Lung (tissue), 12 donors: ENCODE results near the gene UTP11. TPM values are rescaled to one million over a fixed set of nuclear protein-coding genes. Genes with fewer than 3 reads are reported as not detected.
A peak's percentile ranks its signal among the peaks of the same experiment; 100 is the strongest.

Source experiments
- ATAC-seq: fragments of 200-7000 bp; cut with Tn5 transposase; one replicate; pipeline ENCODE4 v1.9.1; 2020; ENCODE audit warnings: moderate number of reproducible peaks; ENCODE audit not compliant: insufficient read depth, low FRiP score
- DNase-seq, 3 donors: peaks; one replicate each; pipeline ENCODE4 v3.0.0-alpha.2; 2013 to 2017
- H3K27ac ChIP-seq, 2 donors: one replicate each; pipeline ENCODE4 v1.5.1; 2013; ENCODE audit warnings: mild to moderate bottlenecking in 2 of 2, moderate library complexity in 2 of 2, control low read depth in 1 of 2, inconsistent platforms in 1 of 2, low read depth in 1 of 2, low read length in 1 of 2
- H3K27me3 ChIP-seq, 3 donors: one replicate each; pipeline ENCODE4 v1.5.1; 2013; ENCODE audit warnings: low read length in 2 of 3; ENCODE audit not compliant: control insufficient read depth in 3 of 3, insufficient read depth in 3 of 3
- H3K36me3 ChIP-seq, 4 donors: one replicate each; pipeline ENCODE4 v1.5.1; 2013; ENCODE audit warnings: low read length in 4 of 4, mild to moderate bottlenecking in 1 of 4, moderate library complexity in 1 of 4; ENCODE audit not compliant: control insufficient read depth in 4 of 4, insufficient read depth in 4 of 4
- H3K4me1 ChIP-seq, 5 donors: one replicate each; pipeline ENCODE4 v1.5.1; 2013; ENCODE audit warnings: low read length in 5 of 5, mild to moderate bottlenecking in 2 of 5, moderate library complexity in 1 of 5; ENCODE audit not compliant: control insufficient read depth in 5 of 5, insufficient read depth in 5 of 5
- H3K4me3 ChIP-seq: one replicate; pipeline ENCODE4 v1.5.1; 2013; ENCODE audit warnings: mild to moderate bottlenecking, control low read depth, moderate library complexity
- H3K9ac ChIP-seq, 2 donors: one replicate each; pipeline ENCODE4 v1.5.1; 2013; ENCODE audit warnings: low read length in 2 of 2, control low read depth in 1 of 2; ENCODE audit not compliant: insufficient read depth in 1 of 2
- H3K9me3 ChIP-seq, 4 donors: one replicate each; pipeline ENCODE4 v1.5.1; 2013; ENCODE audit warnings: low read length in 3 of 4, mild to moderate bottlenecking in 1 of 4, moderate library complexity in 1 of 4; ENCODE audit not compliant: control insufficient read depth in 4 of 4, insufficient read depth in 3 of 4
- WGBS, 2 donors: extraction: QIAGEN DNeasy Blood & Tissue Kit; methylation state at CpG; one replicate each; pipeline ENCODE4 v1.1.7; 2013; 5-methylcytosine and 5-hydroxymethylcytosine counted together
- polyA plus RNA-seq, 2 donors: library from polyadenylated mRNA; stranded (reverse); fragments of 200-250 nt; gene quantifications; one replicate each; pipeline ENCODE4 v1.2.1, GENCODE V29; 2013
- total RNA-seq, 2 donors: library from RNA; depleted of rRNA in 1 of 2; stranded (reverse); fragments of >200 nt in 1 of 2; gene quantifications; one replicate each; pipeline ENCODE4 v1.2.1, GENCODE V29; 2014 to 2021
- TF ChIP-seq, protein P1 (sequence below): IDR thresholded peaks from 2 replicates; pipeline ENCODE4 v1.5.1; 2012; ENCODE audit warnings: mild to moderate bottlenecking; ENCODE audit errors: control extremely low read depth, extremely low read depth
- donor health status: control.
- donor health status: control.
- donor health status: Bipolar disorder and iron deficiency.
- donor health status: healthy.
- donor health status: DM: yes; HTN: yes; CAD: no.

Gene UTP11
- total and polyA plus RNA-seq, 4 donors: 27.3 to 33.7 (median 31.1) TPM

- H3K9ac ChIP-seq: no peak overlapping the region
- peaks cover 0 to 46% (median 27%) of the 10 kb centered on the region in 5 donors for H3K4me1 ChIP-seq
- DNase-seq (peak; percentile 93 to 97 (median 94)), ATAC-seq (peak; percentile 79)
- TF ChIP-seq, protein P1, sequence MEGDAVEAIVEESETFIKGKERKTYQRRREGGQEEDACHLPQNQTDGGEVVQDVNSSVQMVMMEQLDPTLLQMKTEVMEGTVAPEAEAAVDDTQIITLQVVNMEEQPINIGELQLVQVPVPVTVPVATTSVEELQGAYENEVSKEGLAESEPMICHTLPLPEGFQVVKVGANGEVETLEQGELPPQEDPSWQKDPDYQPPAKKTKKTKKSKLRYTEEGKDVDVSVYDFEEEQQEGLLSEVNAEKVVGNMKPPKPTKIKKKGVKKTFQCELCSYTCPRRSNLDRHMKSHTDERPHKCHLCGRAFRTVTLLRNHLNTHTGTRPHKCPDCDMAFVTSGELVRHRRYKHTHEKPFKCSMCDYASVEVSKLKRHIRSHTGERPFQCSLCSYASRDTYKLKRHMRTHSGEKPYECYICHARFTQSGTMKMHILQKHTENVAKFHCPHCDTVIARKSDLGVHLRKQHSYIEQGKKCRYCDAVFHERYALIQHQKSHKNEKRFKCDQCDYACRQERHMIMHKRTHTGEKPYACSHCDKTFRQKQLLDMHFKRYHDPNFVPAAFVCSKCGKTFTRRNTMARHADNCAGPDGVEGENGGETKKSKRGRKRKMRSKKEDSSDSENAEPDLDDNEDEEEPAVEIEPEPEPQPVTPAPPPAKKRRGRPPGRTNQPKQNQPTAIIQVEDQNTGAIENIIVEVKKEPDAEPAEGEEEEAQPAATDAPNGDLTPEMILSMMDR: no peak
- WGBS, 2 donors: 13 to 19% methylated on average over 36 to 46 of the region's 46 CpGs
- H3K27ac ChIP-seq: peak overlapping the region; percentile 58 to 86
- peaks cover 0 to 10% (median 8%) of the 10 kb centered on the region in 4 donors for H3K36me3 ChIP-seq
- H3K27me3 ChIP-seq: no peaks in the 10 kb centered on the region
- H3K4me3 ChIP-seq: peak overlapping the region; percentile 25
- peaks cover 0 to 2% (median 0%) of the 10 kb centered on the region in 4 donors for H3K9me3 ChIP-seq
Measured at GRCh38 chr1:37995751-37996345, 16.7 kb upstream of the UTP11 start.

GRCh38 chr1:37997256-37998088 is 15.1 kb upstream of the UTP11 start:
- TF ChIP-seq, protein P1: no peak
- Histone ChIP-seq H3K36me3 (peaks cover 0 to 10% (median 8%) of the 10 kb centered on the region in 4 donors), H3K9ac (no peak overlapping the region), H3K27me3 (no peaks in the 10 kb centered on the region), H3K9me3 (peaks cover 0 to 2% (median 0%) of the 10 kb centered on the region in 4 donors), H3K4me3 (no peak overlapping the region), H3K27ac (peak overlapping the region in 1 of 2 donors; percentile 78), H3K4me1 (peaks cover 0 to 56% (median 35%) of the 10 kb centered on the region in 5 donors)
- 90 to 91% methylated on average over 25 of the region's 25 CpGs for WGBS, 2 donors
- DNase-seq (no peak), ATAC-seq (no peak)

GRCh38 chr1:37998089-37998808 is 14.3 kb upstream of the UTP11 start:
- peaks cover 0 to 57% (median 35%) of the 10 kb centered on the region in 5 donors for H3K4me1 ChIP-seq
- TF ChIP-seq, protein P1: no peak
- H3K9ac ChIP-seq: peak overlapping the region in 1 of 2 donors; percentile 7

More at GRCh38 chr1:37998089-37998808, 14.3 kb upstream of the UTP11 start:
- no peak overlapping the region for H3K4me3 ChIP-seq
- no peaks in the 10 kb centered on the region for H3K27me3 ChIP-seq
- H3K27ac ChIP-seq: peak overlapping the region; percentile 75 to 95
- DNase-seq (no peak), ATAC-seq (no peak)
- peaks cover 0 to 2% (median 0%) of the 10 kb centered on the region in 4 donors for H3K9me3 ChIP-seq
- peaks cover 0 to 10% (median 8%) of the 10 kb centered on the region in 4 donors for H3K36me3 ChIP-seq
- 83 to 86% methylated on average over 9 of the region's 9 CpGs for WGBS, 2 donors
